Peyer's patch (tissue), 4 donors: Measurements from ENCODE around the gene CSTF3.

ENCODE experiments used
- POLR2A ChIP-seq, 2 donors: fragments of 450-650 bp; IDR thresholded peaks; one replicate each; pipeline ENCODE4 v1.5.1; 2017; ENCODE audit warnings: antibody characterized with exemption in 2 of 2, mild to moderate bottlenecking in 2 of 2, moderate library complexity in 2 of 2
- TF ChIP-seq, protein P1 (sequence below), 6 experiments: fragments of 450-650 bp in 4 of 6; fragments of 200-600 bp in 2 of 6; sonication (generic) in 1 of 6; IDR thresholded peaks; one replicate each; pipeline ENCODE4 v1.5.1; 2017 to 2019; ENCODE audit warnings: antibody characterized with exemption in 6 of 6, mild to moderate bottlenecking in 3 of 6, moderate library complexity in 1 of 6

DNA sequence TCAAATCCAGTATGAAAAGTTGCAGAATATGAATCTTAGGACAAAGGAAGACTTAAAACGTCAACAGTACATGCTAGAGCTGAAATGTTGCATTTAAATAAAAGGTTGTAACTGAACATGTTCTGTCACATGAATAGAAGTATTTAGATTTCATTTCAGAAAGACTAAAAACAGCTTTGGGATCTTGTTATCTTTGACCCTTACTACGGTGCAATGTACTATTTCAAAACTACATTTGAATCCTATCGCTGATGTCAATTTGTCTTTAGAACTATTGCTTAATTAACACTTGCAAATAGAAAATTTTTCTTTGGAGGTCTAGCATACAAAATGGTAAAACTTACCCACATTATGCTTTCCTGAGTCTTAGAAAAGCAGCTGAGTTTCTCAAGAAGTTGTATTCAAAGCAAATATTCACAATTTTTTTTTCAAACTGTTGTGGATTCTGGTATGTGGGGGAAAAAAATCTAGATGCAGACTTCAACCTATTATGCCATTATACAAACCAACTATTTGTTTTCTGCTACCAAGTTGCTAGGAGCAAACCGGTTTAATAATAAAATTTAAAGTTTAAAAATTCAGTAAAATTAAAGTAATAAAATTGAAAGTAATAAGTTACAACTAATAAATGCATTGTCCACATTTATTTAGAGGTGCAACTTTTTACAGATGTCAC lies 25.4 kb downstream of the CSTF3 start:
- TF ChIP-seq, protein P1, sequence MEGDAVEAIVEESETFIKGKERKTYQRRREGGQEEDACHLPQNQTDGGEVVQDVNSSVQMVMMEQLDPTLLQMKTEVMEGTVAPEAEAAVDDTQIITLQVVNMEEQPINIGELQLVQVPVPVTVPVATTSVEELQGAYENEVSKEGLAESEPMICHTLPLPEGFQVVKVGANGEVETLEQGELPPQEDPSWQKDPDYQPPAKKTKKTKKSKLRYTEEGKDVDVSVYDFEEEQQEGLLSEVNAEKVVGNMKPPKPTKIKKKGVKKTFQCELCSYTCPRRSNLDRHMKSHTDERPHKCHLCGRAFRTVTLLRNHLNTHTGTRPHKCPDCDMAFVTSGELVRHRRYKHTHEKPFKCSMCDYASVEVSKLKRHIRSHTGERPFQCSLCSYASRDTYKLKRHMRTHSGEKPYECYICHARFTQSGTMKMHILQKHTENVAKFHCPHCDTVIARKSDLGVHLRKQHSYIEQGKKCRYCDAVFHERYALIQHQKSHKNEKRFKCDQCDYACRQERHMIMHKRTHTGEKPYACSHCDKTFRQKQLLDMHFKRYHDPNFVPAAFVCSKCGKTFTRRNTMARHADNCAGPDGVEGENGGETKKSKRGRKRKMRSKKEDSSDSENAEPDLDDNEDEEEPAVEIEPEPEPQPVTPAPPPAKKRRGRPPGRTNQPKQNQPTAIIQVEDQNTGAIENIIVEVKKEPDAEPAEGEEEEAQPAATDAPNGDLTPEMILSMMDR (IDR thresholded peaks at IDR 0.05) = no peak
- TF ChIP-seq POLR2A (IDR thresholded peaks at IDR 0.05) = no peak
